Activated CD4-positive, alpha-beta T cell treated with anti-CD3 and anti-CD28 coated beads for 36 hours (primary cell): Measurements from ENCODE around the gene ATCAY. TPM values are rescaled to one million over a fixed set of nuclear protein-coding genes. Genes with fewer than 3 reads are reported as not detected.
"Not testable (repeated sequence)": the region's sequence is repeated elsewhere in the genome, so short reads cannot be mapped to it uniquely, and the experiment has no call there.

Source experiments
- ATAC-seq: fragments of 200-7000 bp; cut with Tn5 transposase; one replicate; pipeline ENCODE4 v1.10.0; 2021; ENCODE audit warnings: mild to moderate bottlenecking, moderate library complexity
- CTCF ChIA-PET: fragments of 350-600 bp; sonication (Branson Sonifier 250); formaldehyde crosslinking; loops from one replicate; lab custom pipeline; 2021; ENCODE audit warnings: antibody characterized with exemption; lab: Charles Lee
- POLR2A ChIA-PET: fragments of 350-600 bp; sonication (Branson Sonifier 250); formaldehyde crosslinking; loops from one replicate; lab custom pipeline; 2021; ENCODE audit warnings: antibody characterized with exemption, inconsistent platforms; lab: Charles Lee
- DNase-seq: peaks from one replicate; pipeline ENCODE4 v3.0.0-alpha.2; 2020
- H3K27ac Mint-ChIP-seq: one replicate; pipeline ENCODE4 v1.8.0; 2021; ENCODE audit warnings: mixed read lengths
- H3K27me3 Mint-ChIP-seq: one replicate; pipeline ENCODE4 v1.8.0; 2021; ENCODE audit warnings: mixed read lengths
- H3K36me3 Mint-ChIP-seq: one replicate; pipeline ENCODE4 v1.8.0; 2021; ENCODE audit warnings: low read depth, mixed read lengths
- H3K4me1 Mint-ChIP-seq: one replicate; pipeline ENCODE4 v1.8.0; 2021; ENCODE audit warnings: mixed read lengths
- H3K4me3 Mint-ChIP-seq: one replicate; pipeline ENCODE4 v1.8.0; 2021; ENCODE audit warnings: mild to moderate bottlenecking, moderate library complexity, mixed read lengths
- H3K9me3 Mint-ChIP-seq: one replicate; pipeline ENCODE4 v1.8.0; 2021; ENCODE audit warnings: low read depth, mixed read lengths
- intact Hi-C, 2 experiments: fragments of 100-400 bp; cut with DNase I in 1 of 2; cut with micrococcal nuclease in 1 of 2; formaldehyde crosslinking; loops; one replicate each; pipeline versions ENCODE4 v1.14.2 to v1.15.1; 2022 to 2024; cut with DNase I, micrococcal nuclease
- total RNA-seq, 2 experiments: library from RNA; stranded (reverse); gene quantifications; one replicate each; pipeline ENCODE4 v1.2.3, GENCODE V29; 2021

ATCAY gene
- total RNA-seq, 2 experiments from 2014 or later: 0.07 TPM; not detected in 1

DNA sequence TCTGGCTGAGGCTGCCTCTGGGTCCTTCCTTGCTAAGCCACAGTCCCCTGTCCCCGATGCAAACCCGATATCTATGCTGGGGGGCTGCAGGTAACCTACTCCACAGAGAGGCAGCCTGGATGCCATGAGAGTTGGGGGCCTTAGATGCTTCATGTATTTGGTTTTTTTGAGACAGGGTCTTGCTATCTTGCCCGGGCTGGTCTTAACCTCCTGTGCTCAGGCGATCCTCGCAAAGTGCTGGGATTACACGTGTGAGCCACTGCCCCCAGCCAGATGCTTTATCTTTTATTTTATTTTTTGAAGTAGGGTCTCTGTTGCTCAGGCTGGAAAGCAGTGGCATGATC, 1.5 kb downstream of the ATCAY start:
- intact Hi-C loops: no loop called here

GRCh38 chr19:3890591-3890990, 10.1 kb downstream of the ATCAY start:
- POLR2A ChIA-PET: no interaction called here
- Mint-ChIP-seq H3K36me3 (no peaks in the 10 kb centered on the region), H3K27ac (no peak overlapping the region), H3K9me3 (no peaks in the 10 kb centered on the region), H3K27me3 (peaks cover 2% of the 10 kb centered on the region), H3K4me1 (no peaks in the 10 kb centered on the region), H3K4me3 (no peak overlapping the region)
- intact Hi-C loops: no loop called here
- CTCF ChIA-PET: interaction anchor here (1.5 kb wide), 1 partner anchor 10 kb away, joined by 3 read pairs; no protein-coding TSS in a partner anchor
- ATAC-seq: no peak
- no peak for DNase-seq

More for the DNA sequence above, 1.5 kb downstream of the ATCAY start:
- POLR2A ChIA-PET: no interaction called here
- Mint-ChIP-seq H3K27ac (no peak overlapping the region), H3K4me3 (no peak overlapping the region), H3K27me3 (peaks cover 34% of the 10 kb centered on the region), H3K9me3 (no peaks in the 10 kb centered on the region), H3K36me3 (no peaks in the 10 kb centered on the region), H3K4me1 (peaks cover 10% of the 10 kb centered on the region)
- CTCF ChIA-PET: interaction anchor here (0.7 kb wide), 1 partner anchor 10 kb away, joined by 4 read pairs; no protein-coding TSS in a partner anchor
- no peak for DNase-seq
- ATAC-seq: no peak

DNA sequence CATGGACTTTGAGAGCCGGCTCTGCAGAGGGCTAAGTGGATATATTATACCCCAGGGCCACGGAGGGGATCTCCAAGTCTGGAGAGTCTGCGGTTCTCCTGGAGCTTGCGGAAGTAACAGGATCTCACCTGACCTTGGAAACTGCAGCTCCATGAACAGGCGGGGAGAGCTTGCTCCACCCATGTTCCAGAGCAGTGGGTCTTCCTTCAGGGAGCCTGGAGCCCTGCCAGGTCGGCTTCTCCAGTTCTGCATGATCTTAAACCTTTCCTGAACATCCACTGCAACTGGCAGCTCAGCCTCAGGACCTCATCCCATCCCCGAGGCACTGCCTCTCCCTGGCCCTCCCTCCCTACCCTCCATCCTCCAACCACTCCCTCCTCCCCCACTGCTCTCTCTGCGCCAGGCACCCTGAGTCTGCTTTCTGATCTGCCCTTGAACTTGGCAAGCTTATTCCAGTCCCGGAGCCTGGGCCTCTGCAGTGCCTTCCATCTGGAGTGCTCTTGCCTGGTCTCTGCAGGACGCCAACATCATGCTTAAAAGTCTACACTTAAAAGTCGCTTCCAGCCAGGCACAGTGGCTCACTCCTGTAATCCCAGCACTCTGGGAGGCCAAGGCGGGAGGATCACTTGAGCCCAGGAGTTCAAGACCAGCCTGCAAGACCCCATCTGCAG, 13.2 kb downstream of the ATCAY start:
- Mint-ChIP-seq H3K27me3 (peaks cover 3% of the 10 kb centered on the region), H3K27ac (no peak overlapping the region), H3K36me3 (no peaks in the 10 kb centered on the region), H3K4me3 (no peak overlapping the region), H3K4me1 (no peaks in the 10 kb centered on the region), H3K9me3 (no peaks in the 10 kb centered on the region)
- CTCF ChIA-PET: no interaction called here
- ATAC-seq (no peak), DNase-seq (no peak)
- POLR2A ChIA-PET: no interaction called here
- intact Hi-C loops: no loop called here

DNA sequence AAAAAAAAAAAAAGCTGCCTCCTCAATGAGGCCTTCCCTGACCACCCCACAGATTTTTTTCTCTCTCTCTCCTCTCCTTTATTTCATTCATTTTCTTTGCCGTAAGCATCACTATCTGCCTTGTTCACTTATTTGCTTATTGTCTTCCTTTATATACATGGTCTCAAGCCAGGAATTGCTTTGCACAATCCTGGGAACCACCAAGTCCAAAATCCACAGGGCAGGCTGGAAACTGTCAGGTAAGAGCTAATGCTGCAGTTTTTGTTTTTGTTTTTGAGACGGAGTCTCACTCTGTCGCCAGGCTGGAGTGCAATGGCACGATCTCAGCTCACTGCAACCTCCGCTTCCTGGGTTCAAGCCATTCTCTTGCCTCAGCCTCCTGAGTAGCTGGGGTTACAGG, 14.5 kb downstream of the ATCAY start:
- H3K4me1 Mint-ChIP-seq, intact Hi-C loops, DNase-seq, H3K27me3 Mint-ChIP-seq, ATAC-seq, H3K4me3 Mint-ChIP-seq, H3K27ac Mint-ChIP-seq, CTCF ChIA-PET, H3K36me3 Mint-ChIP-seq, H3K9me3 Mint-ChIP-seq: not testable (repeated sequence)
- POLR2A ChIA-PET: interaction anchor here (0.7 kb wide), 1 partner anchor 154 kb away, joined by 6 read pairs; no protein-coding TSS in a partner anchor

DNA sequence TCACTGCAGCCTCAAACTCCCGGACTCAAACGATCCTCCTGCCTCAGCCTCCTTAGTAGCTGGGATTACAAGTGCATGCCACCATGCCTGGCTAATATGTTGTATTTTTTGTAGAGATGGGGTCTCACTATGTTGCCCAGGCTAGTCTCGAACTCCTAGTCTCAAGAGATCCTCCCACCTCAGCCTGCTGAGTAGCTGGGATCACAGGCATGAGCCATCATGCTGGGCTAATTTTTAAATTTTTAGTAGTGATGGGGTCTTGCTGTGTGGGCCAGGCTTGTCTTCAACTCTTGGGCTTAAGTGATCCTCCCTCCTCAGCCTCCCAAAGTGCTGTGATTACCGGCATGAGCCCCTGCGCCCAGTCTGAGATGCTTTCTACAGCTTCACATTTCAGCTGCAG, 15.3 kb downstream of the ATCAY start:
- DNase-seq (no peak), ATAC-seq (no peak)
- H3K36me3 Mint-ChIP-seq: peaks cover 2% of the 10 kb centered on the region
- H3K9me3 Mint-ChIP-seq: peaks cover 3% of the 10 kb centered on the region
- H3K27ac Mint-ChIP-seq: no peak overlapping the region
- CTCF ChIA-PET: interaction anchor here (0.6 kb wide), 1 partner anchor 1334 kb away, joined by 3 read pairs; no protein-coding TSS in a partner anchor
- no peaks in the 10 kb centered on the region for H3K4me1 Mint-ChIP-seq
- POLR2A ChIA-PET: no interaction called here
- no peak overlapping the region for H3K4me3 Mint-ChIP-seq
- H3K27me3 Mint-ChIP-seq: peaks cover 5% of the 10 kb centered on the region
- intact Hi-C loops: no loop called here

DNA sequence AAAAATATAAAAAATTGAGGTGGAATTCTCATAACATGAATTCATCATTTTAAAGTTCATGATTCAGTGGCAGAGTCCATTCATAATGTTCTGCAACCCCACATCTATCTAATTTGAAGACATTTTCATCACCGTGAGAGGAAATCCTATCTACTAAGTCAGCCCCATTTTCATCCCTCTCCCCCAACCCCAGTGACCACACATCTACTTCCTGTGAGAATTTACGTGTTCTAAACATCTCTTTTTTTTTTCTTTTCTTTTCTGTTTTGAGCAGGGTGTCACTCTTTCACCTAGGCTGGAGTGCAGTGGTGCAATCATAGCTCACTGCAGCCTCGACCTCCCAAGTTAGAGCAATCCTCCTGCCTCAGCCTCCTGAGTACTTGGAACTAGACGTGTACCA, 17.5 kb downstream of the ATCAY start:
- no peak for ATAC-seq
- intact Hi-C loops: no loop called here
- peaks cover 5% of the 10 kb centered on the region for H3K27me3 Mint-ChIP-seq
- H3K9me3 Mint-ChIP-seq: peaks cover 3% of the 10 kb centered on the region
- peaks cover 2% of the 10 kb centered on the region for H3K36me3 Mint-ChIP-seq
- peak; percentile 12 for DNase-seq
- no peaks in the 10 kb centered on the region for H3K4me1 Mint-ChIP-seq
- no peak overlapping the region for H3K4me3 Mint-ChIP-seq
- POLR2A ChIA-PET: no interaction called here
- no peak overlapping the region for H3K27ac Mint-ChIP-seq
- CTCF ChIA-PET: no interaction called here

GRCh38 chr19:3898426-3898825, 17.9 kb downstream of the ATCAY start:
- intact Hi-C loops: no loop called here
- H3K27ac Mint-ChIP-seq: no peak overlapping the region
- peaks cover 5% of the 10 kb centered on the region for H3K27me3 Mint-ChIP-seq
- H3K9me3 Mint-ChIP-seq: peaks cover 3% of the 10 kb centered on the region
- H3K4me3 Mint-ChIP-seq: no peak overlapping the region
- H3K4me1 Mint-ChIP-seq: no peaks in the 10 kb centered on the region
- ChIA-PET POLR2A (no interaction called here), CTCF (interaction anchor here (0.6 to 1.7 kb wide), 3 partner anchors 52 to 241 kb away, joined by 3 to 6 read pairs (median 4); no protein-coding TSS in a partner anchor)
- no peak for DNase-seq
- ATAC-seq: no peak
- H3K36me3 Mint-ChIP-seq: peaks cover 2% of the 10 kb centered on the region

DNA sequence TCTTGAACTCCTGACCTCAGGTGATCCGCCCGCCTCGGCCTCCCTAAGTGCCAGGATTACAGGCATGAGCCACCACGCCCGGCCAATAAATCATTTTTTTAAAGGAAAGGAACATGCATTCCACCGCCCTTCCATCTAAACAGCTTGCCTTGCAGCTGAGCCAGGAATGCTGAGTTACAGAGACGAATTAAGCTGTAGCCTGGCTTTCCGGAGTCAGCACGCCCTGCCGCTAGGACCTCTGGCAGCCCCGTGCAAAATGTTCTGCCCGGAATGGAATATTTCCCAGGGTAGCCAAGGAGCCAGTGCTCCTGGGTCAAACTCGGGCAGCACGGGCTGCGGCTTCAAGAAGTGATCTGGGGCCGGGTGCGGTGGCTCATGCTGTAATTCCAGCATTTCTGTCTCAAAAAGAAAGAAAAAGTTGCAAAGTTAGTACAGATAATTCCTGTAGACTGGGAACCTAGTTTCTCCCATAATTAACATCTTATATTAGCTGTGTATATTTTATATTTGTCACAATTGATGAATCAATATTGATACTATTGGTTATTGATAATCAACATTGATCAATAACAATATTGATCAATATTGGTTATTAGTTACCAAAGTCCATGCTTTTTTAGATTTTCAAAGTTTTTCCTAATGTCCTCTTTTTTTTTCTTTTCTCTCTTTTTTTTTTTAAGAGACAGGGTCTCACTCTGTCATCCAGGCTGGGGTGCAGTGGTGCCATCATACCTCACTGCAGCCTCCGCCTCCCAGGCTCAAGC, 19.2 kb downstream of the ATCAY start:
- H3K4me1 Mint-ChIP-seq: no peaks in the 10 kb centered on the region
- DNase-seq: no peak
- peaks cover 5% of the 10 kb centered on the region for H3K27me3 Mint-ChIP-seq
- H3K9me3 Mint-ChIP-seq: peaks cover 3% of the 10 kb centered on the region
- H3K36me3 Mint-ChIP-seq: peaks cover 2% of the 10 kb centered on the region
- intact Hi-C loops: no loop called here
- H3K4me3 Mint-ChIP-seq: no peak overlapping the region
- H3K27ac Mint-ChIP-seq: no peak overlapping the region
- POLR2A ChIA-PET: no interaction called here
- no peak for ATAC-seq
- CTCF ChIA-PET: interaction anchor here (1.7 kb wide), 1 partner anchor 240 kb away, joined by 6 read pairs; no protein-coding TSS in a partner anchor

DNA sequence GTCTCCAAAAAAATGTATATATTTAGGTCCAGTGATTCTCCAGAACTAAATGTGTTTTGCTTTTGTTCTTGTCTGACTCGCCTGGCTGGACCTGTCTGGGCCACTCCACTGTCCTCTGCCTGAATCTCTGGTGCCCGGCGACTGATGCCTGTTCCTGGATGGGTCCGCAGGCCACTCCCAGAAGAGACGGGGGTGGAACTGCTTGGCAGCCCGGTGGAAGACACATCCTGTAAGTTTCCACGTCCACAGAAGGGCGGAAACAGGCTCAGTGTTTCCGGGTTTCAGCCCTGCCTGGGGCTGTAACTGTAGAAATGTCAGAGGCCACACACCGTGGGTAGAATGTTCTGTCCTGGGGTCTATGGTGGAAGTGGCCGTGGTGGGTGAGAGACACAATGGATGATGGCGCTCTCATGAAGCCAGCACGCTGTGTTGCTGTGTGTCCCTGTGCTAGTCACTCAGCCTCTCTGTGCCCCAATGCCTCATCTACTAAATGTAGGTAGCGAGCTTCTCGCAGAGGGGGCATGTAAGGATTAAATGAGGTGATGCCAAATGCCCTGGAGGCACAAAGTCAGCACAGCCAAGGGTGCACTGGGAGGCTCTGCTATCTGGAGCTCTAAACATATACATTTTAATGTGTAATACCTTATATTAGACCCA, 22.0 kb downstream of the ATCAY start:
- H3K4me3 Mint-ChIP-seq: no peak overlapping the region
- H3K4me1 Mint-ChIP-seq: no peaks in the 10 kb centered on the region
- DNase-seq (no peak), ATAC-seq (no peak)
- no peak overlapping the region for H3K27ac Mint-ChIP-seq
- CTCF ChIA-PET: no interaction called here
- POLR2A ChIA-PET: no interaction called here
- peaks cover 3% of the 10 kb centered on the region for H3K9me3 Mint-ChIP-seq
- peaks cover 2% of the 10 kb centered on the region for H3K36me3 Mint-ChIP-seq
- intact Hi-C loops: no loop called here
- peaks cover 3% of the 10 kb centered on the region for H3K27me3 Mint-ChIP-seq

GRCh38 chr19:3904233-3904632, 23.7 kb downstream of the ATCAY start:
- Mint-ChIP-seq H3K27me3 (peaks cover 2% of the 10 kb centered on the region), H3K4me1 (no peaks in the 10 kb centered on the region), H3K4me3 (no peak overlapping the region), H3K9me3 (no peaks in the 10 kb centered on the region), H3K36me3 (no peaks in the 10 kb centered on the region), H3K27ac (no peak overlapping the region)
- intact Hi-C loops: no loop called here
- ChIA-PET POLR2A (interaction anchor here (0.7 kb wide), 1 partner anchor 629 kb away, joined by 3 read pairs; no protein-coding TSS in a partner anchor), CTCF (interaction anchor here (0.6 kb wide), 1 partner anchor 939 kb away, joined by 3 read pairs; no protein-coding TSS in a partner anchor)
- ATAC-seq (no peak), DNase-seq (no peak)

DNA sequence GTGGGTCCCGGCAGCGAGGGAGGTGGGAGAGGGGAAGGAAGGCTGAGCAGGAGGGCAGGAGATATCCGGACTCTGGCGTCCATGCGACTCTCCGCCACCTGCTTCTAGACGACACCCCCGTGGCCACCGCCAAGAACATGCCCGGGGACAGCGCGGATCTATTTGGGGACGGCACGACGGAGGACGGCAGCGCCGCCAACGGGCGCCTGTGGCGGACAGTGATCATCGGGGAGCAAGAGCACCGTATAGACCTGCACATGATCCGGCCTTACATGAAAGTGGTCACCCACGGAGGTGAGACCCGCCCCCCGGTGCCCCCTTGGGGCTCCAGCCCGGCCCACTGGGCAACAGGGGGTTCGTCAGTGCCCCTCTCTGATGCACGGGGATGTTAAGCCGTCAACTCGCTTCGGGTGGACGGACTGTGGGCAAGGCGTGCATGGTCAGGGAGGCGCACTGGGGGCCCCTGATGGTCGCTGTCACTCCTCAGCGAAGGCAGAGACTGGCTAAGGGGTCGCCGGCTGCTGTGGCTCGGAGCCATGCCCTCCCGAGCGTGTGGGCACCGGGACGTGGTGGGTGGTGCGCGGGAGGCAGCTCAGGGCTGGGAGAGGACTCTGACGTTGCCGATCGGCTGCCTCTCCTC, 27.3 kb downstream of the ATCAY start:
- peaks cover 2% of the 10 kb centered on the region for H3K27me3 Mint-ChIP-seq
- ChIA-PET POLR2A (no interaction called here), CTCF (no interaction called here)
- H3K9me3 Mint-ChIP-seq: peaks cover 4% of the 10 kb centered on the region
- no peaks in the 10 kb centered on the region for H3K36me3 Mint-ChIP-seq
- no peaks in the 10 kb centered on the region for H3K4me1 Mint-ChIP-seq
- no peak overlapping the region for H3K27ac Mint-ChIP-seq
- H3K4me3 Mint-ChIP-seq: no peak overlapping the region
- intact Hi-C loops: no loop called here
- ATAC-seq: no peak
- no peak for DNase-seq
